ENCODE data around the gene IGFN1.
"Not testable (repeated sequence)": the region's sequence is repeated elsewhere in the genome, so short reads cannot be mapped to it uniquely, and the experiment has no call there.

IGFN1 gene

DNA sequence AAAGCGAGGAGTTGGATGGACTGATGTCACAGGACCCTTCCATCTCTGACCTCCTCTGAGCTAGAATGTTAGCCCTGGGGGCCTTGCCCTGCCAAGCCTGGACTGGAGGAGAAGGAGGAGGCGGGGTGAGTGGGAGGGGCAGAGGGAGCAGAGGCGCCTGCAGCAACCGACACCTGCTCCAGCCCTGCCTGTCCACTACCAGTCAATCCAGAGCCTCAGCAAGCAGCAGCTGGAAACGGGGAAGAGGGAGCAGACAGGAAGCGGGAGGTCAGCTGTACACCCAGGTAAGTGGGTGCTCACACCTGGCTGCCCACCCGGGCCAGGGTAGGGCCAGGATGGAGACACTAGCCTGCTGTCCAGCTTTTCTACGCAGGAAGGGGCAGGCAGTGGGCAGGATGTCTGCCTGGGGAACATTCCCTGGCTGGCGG, at the start of gene IGFN1:
Gene IGFN1, plus strand, starts transcription at position 201 of the 428 bp plus-strand sequence. CDS start 2,470 bp downstream, outside the sequence.
- no peak for FAIRE-seq

DNA sequence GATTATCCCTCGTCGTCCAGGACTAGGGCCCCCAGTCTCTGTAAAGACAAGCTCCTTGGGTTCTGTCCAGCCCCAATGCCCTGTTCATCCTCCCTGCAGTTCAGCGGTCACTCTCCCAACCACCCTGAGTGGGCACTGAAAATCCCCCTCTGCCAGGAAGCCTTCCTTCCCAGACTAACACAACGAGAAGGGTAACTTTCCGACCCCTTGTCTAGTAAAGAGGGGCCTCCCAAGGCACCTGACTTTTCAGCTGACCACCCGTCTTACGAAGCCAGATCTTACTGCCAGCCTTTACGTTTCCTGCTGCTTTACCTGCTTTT, 49.7 kb upstream of the IGFN1 start:
- no peak for FAIRE-seq

DNA sequence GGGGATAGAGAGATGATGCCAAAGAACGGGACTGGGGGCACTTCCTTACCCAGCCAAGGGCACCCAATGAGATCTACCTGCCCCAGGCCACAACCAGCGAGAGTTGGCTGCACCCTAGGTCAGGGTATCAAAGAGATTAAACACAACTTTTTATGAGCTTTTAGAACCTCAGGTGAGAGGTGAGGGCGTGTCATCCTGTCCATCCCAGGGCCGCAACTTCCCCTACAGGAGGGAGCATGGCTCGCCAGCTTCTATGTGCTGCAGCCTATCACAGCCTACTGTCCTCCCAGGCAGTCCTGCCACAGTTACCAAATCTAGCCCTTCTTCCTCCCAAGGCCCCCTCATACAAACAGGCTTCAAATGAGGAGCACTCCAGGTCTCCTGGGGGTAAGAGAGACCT, 49.2 kb upstream of the IGFN1 start:
- no peak for FAIRE-seq

DNA sequence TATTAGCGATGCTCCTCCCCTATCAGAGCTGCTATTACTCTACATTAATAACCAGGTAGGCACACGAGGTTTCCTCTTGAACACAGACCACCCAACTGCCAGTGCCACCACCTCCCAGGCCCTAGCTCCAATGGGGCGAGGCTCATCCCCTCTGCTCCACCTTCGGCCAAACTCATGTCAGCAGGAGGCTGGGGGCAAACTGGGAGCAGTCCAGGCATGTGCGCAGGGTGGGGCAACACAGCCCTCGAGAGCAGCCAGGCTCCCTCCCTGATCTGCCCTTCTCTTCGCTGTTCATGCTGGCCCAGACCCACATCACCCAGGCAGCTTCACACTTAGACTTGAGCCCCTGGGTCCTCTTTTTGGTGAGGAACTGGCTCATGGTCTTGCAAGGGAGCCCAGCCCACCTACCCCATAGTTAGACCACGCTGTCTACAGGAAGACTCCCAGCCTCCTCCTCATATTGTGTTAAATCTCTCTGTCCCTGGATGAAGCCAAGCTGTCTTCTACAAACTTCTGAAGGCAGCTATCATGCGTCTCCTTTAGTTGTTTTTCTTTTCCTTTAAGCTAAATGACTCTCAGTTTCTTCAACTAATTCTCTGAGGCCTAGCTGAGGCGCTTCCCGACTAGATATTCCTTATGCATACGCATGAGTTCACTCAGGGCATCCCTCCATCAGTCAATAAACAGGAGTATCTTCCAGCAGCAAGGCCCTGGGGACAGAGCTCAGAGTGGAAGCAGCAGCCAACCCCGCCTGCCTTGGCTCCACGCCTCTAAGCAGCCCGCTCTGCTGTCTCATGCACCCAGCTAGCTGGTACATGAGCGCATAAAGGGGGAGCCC, 48.4 kb upstream of the IGFN1 start:
- no peak for FAIRE-seq

DNA sequence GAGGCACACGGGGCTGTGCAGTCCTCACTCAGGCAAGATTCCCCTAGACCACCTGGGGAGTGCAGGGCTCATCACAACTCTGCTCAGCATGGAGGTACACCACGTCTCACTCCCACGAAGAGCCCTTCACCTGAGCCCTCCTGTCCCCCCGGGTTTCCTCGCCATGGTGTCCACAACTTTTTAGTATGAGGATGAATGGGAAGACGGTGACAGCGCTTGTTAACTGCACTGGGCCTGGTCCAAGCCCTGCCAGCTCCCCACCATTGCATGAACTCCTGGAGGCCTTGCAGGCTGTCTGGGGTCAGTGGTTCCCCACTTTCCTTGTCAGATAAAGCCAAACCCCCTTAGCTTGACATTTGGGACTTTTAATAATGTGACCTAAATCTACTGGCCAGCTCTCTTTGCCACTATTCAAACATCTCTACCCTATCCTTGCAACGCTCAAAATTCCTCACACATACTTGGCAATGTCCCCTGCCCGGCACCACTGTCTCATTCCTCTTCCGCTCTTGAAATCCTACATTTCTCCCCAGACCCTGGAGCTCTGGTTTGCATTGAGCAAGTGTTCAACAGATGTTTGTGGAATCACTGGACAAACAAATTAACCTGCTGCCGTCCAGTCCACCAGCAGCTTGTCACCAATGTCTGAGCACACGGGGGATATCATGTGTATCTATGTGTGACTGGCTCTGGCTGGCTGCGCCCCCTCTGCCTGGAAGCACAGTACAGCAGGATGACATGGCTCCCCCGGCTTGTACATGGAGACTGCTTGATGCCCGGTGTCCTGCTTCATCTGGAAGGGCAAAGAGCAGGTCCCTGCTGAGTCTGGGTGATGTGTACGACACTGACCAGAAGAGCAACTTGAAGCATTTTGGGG, 47.5 kb upstream of the IGFN1 start:
- no peak for FAIRE-seq

DNA sequence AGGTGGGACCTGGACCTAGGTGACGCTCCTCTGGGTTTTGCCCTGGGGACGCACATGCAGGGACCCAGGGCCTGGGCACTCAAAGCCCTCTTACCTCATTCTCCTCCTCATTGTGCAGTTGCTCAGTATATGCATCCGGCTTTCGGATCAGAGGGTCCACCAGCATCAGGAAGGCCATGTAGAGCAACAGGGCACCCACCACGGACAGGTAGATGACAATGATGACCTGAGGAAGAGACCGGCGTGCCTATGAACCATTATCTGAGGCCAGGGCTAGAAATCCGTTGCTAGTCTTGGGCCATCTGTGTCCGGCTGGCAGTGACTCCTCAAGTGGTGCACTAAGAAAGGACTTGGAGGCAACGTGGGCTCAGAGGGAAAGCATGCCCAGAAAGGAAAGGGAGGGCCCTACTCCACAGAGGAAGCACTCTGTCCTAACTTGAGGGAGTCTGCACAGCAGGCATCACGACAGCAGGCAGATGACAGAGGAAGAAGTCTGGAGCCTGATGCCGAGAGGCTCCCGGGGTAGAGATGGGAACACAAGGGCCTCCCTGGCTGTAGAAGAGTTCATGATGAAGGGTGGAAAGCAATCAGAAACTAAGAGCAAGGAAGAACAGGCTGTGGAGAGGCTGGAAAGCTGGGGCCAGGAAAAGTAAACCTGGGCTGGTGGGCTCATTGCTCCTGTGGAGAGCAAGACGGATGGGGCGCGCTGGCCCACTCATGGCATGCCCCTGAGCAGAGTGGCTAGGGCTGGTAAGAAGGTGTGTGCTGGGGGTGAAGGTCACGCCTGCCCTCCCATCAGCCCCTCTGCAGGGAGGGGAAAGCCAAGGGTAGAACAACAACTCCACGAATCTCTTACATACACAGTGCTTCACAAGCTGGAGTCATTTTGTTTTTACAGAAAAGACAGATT, 46.6 kb upstream of the IGFN1 start:
- no peak for FAIRE-seq

DNA sequence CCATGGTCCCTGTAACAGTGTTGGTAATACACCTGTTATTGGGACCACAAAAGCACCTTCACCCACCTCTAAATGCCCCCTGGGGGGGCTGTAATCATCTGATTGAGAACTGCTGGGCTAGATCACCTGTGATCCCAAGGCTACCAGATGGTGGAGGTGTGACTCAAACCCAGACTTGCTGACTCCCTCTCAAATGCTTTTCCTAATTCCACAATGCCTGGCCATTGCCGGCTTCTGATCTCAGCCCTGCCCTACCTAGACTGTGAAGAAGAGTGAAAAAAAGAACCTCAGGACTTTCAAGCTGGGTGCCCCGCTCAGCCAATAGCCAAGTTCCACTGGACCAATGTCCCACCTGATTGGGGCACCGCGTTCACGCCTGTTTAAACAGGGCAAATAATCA, 45.9 kb upstream of the IGFN1 start:
- FAIRE-seq: no peak

DNA sequence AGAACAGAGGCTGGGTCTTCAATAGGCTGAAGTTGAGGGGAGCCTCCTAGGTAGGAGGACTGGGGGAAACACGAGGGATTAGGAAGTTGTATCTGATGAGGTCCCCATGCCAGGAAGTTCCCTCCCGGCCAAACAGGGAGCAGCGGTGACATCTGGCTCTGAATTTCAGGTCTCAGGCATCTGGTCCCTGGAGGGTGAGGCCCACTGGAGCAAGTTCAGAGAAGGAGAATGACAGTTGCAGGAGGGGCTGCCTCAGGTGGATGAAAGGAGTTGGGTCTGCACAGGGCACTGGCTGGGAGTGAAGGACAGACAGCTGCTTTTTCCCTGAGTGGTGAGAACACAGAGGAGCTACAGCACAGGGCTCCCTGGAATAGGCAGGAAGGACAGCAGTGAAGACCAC, 45.5 kb upstream of the IGFN1 start:
- FAIRE-seq: no peak

DNA sequence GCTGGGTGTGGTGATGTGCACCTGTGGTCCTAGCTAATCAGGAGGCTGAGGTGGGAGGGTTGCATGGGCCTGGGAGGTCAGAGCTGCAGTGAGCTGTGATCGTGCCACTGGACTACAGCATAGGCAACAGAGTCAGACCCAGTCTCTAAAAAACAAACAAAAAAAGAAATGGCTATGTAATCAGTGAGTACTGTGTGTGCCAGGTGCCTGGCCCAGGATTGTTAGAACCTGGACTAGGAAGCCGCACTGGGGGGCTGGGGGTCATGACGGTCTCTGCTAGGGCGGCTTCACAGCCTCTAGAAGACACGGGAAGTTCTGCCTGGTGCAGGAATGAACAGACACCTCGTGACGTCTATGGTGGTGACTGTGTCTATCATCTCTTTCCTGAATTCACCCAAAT, 44.8 kb upstream of the IGFN1 start:
- no peak for FAIRE-seq

DNA sequence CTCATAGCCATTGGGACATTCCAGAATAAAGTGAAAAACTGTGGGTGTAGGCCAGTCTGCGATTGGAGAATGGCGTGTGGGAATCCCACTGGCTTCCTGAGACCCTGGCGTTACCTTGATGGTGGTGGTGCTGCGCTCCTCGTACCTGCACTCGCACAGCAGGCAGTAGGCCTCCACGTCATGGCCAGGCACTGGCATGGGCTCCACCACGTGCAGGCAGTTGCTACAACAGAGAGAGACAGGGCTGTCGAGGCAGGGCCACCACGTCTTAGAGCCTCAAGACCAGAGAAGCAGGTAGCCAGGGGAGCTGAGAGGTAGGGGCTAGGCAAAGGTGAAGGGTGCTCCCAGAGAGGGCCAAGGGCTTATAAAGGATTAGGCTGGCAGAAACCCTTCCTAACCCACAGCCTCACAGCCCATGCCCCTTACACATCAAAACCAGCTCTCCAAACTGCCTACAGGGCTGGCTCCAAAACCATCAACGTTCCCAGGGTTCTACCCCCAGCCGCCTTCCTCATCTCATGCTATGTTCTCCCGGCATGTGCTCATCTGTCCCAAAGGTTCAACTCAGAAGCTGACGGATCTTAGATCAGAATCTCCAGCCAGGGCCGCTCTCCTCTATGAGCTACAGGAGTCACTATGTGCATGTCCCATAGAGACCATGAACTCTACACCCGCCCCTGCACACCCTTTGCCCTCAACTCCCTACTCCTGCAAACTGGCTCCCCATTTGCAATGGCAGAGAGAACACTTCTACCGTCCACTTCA, 43.8 kb upstream of the IGFN1 start:
- FAIRE-seq: no peak

DNA sequence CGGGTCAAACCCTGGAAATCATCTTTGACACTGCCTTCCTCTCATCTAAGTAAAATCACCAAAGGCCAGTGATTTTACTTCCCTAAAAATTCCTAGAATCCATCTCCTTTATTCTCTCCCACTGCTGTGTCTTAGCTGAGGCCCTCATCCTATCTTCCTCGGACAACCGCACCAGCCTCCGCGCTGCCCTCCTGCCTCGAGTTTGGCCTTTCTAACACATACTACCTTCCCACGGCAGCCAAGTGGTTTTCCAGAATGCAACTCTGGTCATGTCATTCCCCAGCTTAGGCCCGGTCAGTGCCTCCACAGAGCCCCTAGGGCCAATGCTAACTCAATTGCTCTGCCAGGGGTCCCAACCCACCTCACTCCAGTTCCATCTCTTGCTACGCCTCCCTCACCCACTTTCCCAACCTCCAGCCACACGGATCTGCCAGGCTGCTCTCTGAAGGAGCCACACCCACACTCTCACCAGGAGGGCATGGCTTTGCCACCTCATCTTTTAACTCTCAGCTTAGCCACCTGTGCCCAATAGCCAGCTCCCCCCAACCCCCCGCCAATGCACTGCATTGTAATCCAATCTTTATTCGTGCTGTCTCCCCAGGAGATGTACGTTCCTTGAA, 43.1 kb upstream of the IGFN1 start:
- FAIRE-seq: no peak

DNA sequence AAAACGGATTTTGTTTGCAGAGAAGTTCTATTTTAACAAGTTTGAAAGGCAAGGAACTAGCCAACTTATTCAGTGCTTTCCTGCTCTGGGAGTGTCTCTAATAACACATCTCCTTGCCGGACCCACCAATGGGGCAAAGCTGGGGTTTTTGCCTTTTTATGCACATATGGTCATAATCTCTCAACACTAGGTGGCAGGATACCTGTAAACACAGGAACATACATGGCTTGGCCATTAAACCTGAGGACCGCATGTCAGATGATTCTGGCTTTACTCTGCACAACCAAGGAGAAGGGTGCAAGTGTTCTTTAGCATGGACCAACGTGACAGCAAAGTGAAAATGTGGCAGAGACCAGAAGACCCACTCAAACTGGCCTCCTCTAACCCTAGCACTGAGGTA, 41.2 kb upstream of the IGFN1 start:
- no peak for FAIRE-seq

DNA sequence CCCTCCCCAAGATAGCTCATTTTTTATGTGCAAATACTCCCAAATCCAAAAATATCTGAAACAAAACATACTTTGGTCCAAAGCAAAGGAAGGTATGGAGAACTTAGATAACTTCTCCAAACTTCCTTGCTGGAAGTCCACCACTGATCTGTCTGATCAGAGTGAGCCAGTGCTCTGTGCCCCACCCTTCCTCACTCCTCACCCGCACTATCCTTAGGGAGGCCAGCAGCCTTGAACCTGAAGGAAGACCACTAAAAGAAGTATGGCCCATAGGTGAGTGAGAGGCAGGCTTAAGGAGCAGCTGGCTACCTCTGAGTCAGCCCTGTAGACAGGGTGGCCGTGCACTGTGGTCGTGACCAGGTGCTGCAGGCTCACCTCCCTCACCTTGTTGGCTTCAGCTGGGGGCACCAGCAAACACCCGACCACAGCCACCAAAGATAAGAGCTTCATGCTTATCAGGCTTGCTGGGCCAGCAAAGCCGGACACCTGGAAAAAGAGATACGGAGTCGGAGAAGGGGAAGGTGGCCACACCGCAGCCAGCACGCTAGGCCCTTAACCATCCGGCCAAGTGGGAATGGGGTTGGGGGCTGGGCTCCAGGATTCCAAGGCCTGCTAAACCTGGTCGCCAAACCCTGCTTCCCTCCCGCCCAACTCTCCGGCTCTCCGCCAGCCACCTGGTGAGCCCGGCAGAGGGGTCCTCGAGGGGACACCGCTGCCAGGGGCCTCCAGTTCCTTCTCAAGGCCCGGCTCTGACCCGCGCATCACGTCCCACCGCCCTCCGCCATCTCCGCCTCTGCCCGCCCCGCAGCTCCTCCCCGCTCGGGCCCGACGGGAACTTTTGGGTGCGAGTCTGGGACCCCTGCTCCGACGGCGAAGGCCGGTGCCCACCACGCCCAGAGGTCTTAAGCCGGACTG, 36.9 kb upstream of the IGFN1 start:
- no peak for FAIRE-seq

DNA sequence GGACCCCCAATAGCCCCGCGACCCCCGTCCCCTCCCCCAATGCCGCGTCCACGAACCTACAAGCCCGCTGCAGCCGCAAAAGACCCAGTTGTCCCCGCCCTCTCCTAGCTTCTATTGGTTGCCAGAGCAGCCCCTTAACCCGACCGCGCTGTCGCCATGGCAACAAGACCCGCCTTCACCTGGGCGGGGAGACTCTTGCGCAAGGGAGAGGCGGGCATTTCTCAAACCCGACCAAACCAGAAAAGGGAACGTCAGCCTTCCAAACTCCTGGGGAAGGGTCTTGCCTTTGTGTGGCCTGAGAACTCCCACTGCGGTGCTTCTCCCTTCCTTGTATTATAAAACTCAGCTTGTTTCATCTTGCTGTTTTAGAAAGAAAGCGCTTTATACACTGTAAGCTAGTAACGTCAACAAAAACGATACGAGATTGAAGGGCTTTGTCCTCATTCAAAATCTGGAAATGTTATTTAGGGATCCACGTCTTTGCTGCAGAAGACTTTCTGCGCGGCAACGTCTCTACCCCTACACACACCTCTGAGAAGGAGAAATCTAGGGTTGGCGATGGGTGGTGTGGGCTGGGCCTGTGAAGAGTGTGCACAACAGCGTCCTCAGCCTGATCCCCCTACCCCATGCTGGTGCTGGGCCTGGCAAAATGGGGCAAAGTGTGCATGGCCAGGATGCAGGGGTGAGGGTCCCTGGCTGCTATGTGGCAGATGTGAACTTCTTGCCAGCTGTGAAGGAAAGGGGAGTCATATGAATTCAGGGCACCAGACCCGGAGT, 36.0 kb upstream of the IGFN1 start, which contains the start of gene TMEM9:
Gene TMEM9, minus strand, starts transcription at position 86 of the 777 bp plus-strand sequence. CDS start 551 bp downstream, outside the sequence.
- FAIRE-seq: no peak

DNA sequence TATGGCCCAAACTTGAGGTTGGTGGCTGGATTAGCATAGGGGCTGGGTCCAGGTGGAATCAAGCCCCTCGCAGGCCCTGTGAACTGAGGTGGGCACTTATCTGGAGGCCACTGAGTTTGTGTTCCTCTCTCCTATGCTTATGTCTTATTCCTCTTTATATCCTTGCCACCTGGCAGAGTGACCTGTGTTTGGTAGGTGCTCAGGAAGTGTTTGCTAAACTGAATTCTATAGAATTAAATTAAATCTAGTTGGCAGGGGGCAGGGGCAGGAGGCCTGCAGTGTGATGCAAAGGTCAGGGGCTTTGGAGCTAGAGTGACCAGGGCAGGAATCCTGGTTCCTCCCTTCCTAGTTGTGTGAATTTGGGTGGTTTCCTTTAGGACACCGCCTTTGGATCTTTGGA, 35.3 kb upstream of the IGFN1 start:
- no peak for FAIRE-seq

DNA sequence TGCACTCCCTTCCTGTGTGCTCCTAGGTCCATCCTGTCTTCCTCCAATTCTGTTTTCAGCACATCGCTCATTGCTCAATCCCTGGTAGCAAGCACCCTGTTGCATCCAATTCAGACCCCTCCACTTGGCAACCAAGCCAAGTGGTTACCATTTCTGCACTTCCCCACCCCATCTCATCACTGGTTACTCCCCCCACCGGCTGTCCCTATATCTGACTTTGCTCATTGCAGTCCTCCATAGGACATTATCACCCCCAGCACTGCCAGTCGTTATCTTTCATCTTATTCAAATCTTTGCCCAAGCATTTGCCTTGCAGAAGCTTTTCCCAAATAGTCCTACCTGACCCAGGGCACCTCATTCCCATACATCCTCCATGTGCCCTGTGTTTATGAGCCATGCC, 34.3 kb upstream of the IGFN1 start:
- no peak for FAIRE-seq

DNA sequence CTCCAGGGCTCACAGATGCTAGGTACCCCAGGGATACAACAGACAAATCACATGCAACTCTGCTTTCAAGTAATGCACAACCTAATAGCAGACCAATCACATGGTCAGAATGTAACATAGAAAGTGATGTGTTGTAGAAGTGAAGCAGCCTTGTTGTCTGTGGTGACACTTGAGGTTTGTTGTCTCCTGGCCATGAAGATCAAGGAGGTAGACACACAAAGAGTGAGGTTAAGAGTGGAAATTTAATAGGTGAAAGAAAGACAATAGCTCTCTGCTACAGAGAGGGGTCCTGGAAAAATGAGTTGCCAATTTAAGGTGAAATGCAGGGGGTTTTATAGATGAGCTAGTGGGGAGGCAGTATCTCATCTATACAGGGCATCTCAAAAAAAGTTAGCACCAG, 33.8 kb upstream of the IGFN1 start:
- FAIRE-seq: no peak

DNA sequence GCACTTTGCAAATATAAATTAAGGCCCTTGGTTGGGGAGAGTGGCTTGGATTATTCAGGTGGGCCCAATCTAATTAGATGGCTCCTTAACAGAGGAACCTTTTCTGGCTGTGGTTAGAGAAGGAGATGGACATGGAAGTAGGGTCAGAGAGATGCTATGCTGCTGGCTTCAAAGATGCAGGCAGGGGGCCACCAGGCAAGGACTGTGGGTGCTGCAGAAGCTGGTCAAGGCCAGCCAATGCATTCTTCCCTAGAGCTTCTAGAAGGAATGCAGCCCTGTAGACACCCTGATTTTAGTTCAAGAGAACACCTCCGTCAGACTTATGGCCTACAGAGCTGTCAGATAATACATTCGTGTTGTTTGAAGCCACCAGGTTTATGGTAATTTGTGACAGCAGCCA, 32.7 kb upstream of the IGFN1 start:
- FAIRE-seq: no peak

DNA sequence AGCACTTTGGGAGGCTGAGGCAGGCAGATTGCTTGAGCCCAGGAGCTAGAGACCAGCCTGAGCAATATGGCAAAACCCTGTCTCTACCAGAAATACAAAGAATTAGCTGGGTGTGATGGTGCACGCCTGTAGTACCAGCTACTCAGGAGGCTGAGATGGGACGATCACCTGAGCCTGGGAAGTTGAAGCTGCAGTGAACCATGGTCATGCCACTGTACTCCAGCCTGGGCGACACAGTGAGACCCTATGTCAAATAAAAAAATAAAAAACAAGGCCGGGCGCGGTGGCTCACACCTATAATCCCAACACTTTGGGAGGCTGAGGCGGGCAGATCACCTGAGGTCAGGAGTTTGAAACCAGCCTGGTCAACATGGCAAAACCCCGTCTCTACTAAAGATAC, 27.6 kb upstream of the IGFN1 start:
- FAIRE-seq: not testable (repeated sequence)

DNA sequence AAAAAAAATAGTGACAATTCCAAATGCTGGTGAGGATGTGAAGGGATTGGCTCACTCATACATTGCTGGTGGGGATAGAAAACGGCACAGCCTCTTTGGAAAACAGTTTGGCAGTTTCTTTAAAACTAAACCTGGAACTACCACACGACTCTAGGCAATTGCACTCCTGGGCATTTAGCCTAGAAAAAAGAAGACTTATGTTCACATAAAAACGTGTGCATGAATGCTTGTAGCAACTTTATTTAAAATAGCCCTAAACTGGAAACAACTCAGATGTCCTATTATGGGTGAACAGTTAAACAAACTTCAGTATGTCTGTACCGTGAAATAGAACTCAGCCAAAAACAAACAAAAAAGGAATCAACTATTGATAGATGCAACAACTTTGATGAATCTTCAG, 26.9 kb upstream of the IGFN1 start:
- FAIRE-seq: no peak

Data from endometrium (tissue), 2 donors.